ENCODE results near the gene CEP85. TPM values are rescaled to one million over a fixed set of nuclear protein-coding genes. Genes with fewer than 3 reads are reported as not detected.

CEP85 gene
- total and polyA plus RNA-seq, 2 of the 13 experiments (the other 11 are each of a cell fraction or from before 2014, with no cell fraction given) = 16.1 to 26.7 TPM

DNA sequence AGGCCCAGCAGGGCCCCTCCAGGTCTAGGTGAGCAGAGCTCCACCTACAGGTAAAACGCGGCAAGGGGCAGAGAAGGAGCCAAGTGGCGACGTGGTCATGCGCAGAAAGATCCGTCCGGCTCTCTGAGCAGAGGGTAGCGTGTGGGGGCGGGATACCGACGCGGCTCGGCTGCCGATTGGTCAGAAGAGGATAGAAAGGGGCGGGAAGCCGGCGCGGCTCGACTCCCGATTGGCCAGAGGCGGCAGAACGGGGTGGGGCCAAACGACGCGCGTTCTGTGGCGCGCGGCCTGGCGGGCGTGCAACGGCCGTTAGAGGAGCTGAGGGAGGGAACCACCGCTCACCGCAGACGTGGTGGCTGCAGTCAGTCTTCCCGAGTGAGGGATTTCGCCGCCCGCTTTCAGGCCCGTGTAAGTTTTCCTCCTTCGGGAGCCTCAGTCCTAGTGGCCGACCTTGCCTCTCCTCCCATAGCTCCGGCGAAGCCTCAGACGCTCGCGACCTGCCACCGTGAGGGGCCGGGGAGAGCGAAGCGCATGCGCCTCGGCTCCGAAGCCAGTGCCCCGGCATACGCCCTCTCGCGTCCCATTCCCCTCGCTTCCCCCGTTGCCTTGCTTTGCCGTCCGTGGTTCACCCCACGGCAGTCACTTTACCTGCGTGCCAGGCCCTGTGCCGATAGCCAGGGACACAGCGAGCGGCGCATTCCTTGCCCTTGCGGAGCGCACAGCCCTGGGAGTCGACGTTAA is at the start of gene CEP85 (continued):
- TF ChIP-seq, protein P1, sequence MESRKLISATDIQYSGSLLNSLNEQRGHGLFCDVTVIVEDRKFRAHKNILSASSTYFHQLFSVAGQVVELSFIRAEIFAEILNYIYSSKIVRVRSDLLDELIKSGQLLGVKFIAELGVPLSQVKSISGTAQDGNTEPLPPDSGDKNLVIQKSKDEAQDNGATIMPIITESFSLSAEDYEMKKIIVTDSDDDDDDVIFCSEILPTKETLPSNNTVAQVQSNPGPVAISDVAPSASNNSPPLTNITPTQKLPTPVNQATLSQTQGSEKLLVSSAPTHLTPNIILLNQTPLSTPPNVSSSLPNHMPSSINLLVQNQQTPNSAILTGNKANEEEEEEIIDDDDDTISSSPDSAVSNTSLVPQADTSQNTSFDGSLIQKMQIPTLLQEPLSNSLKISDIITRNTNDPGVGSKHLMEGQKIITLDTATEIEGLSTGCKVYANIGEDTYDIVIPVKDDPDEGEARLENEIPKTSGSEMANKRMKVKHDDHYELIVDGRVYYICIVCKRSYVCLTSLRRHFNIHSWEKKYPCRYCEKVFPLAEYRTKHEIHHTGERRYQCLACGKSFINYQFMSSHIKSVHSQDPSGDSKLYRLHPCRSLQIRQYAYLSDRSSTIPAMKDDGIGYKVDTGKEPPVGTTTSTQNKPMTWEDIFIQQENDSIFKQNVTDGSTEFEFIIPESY (CRISPR knock-in tag; IDR thresholded peaks at IDR 0.05) = no peak
- TF ChIP-seq CSRNP1 (CRISPR knock-in tag; IDR thresholded peaks at IDR 0.05) = peak; percentile 78; the same call in 1 of the 2 replicates
- peak; percentile 86; the same call in 1 of the 2 replicates for TF ChIP-seq ZNF605 (CRISPR knock-in tag; IDR thresholded peaks at IDR 0.05)
- TF ChIP-seq KLF6 (CRISPR knock-in tag; IDR thresholded peaks at IDR 0.05) = 0 out of 2 replicates have a peak, but pooled peaks have one; percentile 19
- no peak for TF ChIP-seq PITX1 (CRISPR knock-in tag; IDR thresholded peaks at IDR 0.05)
- no peak for TF ChIP-seq ZNF615 (CRISPR knock-in tag; IDR thresholded peaks at IDR 0.05; ENCODE audit: borderline replicate concordance)
- no peak for TF ChIP-seq ARID3A (IDR thresholded peaks at IDR 0.05; ENCODE audit: low read depth, low read length)
- TF ChIP-seq MTF2 (CRISPR knock-in tag; IDR thresholded peaks at IDR 0.05; ENCODE audit: borderline replicate concordance) = peak; percentile 62; the same call in 1 of the 2 replicates
- peak; percentile 30 for TF ChIP-seq IKZF4 (CRISPR knock-in tag; IDR thresholded peaks at IDR 0.05; ENCODE audit: borderline replicate concordance, low read depth, not compliant biosample characterization)
- TF ChIP-seq, protein P2, sequence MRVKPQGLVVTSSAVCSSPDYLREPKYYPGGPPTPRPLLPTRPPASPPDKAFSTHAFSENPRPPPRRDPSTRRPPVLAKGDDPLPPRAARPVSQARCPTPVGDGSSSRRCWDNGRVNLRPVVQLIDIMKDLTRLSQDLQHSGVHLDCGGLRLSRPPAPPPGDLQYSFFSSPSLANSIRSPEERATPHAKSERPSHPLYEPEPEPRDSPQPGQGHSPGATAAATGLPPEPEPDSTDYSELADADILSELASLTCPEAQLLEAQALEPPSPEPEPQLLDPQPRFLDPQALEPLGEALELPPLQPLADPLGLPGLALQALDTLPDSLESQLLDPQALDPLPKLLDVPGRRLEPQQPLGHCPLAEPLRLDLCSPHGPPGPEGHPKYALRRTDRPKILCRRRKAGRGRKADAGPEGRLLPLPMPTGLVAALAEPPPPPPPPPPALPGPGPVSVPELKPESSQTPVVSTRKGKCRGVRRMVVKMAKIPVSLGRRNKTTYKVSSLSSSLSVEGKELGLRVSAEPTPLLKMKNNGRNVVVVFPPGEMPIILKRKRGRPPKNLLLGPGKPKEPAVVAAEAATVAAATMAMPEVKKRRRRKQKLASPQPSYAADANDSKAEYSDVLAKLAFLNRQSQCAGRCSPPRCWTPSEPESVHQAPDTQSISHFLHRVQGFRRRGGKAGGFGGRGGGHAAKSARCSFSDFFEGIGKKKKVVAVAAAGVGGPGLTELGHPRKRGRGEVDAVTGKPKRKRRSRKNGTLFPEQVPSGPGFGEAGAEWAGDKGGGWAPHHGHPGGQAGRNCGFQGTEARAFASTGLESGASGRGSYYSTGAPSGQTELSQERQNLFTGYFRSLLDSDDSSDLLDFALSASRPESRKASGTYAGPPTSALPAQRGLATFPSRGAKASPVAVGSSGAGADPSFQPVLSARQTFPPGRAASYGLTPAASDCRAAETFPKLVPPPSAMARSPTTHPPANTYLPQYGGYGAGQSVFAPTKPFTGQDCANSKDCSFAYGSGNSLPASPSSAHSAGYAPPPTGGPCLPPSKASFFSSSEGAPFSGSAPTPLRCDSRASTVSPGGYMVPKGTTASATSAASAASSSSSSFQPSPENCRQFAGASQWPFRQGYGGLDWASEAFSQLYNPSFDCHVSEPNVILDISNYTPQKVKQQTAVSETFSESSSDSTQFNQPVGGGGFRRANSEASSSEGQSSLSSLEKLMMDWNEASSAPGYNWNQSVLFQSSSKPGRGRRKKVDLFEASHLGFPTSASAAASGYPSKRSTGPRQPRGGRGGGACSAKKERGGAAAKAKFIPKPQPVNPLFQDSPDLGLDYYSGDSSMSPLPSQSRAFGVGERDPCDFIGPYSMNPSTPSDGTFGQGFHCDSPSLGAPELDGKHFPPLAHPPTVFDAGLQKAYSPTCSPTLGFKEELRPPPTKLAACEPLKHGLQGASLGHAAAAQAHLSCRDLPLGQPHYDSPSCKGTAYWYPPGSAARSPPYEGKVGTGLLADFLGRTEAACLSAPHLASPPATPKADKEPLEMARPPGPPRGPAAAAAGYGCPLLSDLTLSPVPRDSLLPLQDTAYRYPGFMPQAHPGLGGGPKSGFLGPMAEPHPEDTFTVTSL (CRISPR knock-in tag; IDR thresholded peaks at IDR 0.05; ENCODE audit: borderline replicate concordance) = no peak; the same call in 1 of the 2 replicates
- TF ChIP-seq ZNF451 (CRISPR knock-in tag; IDR thresholded peaks at IDR 0.05) = peak; percentile 83
- TF ChIP-seq ASH2L (IDR thresholded peaks at IDR 0.05; ENCODE audit: insufficient read length, low read depth, low read length) = peak; percentile 77
- no peak for TF ChIP-seq MAFG (CRISPR knock-in tag; IDR thresholded peaks at IDR 0.05)
- TF ChIP-seq ZNF589 (CRISPR knock-in tag; conservative IDR thresholded peaks at IDR 0.05) = 0 out of 2 replicates have a peak, but pooled peaks have one; percentile 60

All from HepG2 (cell line).